NCI-H146 treated with DMSO at 0.1 percent for 48 hours (cell line): ENCODE results near the gene BFSP2.
"Not testable (repeated sequence)": the region's sequence is repeated elsewhere in the genome, so short reads cannot be mapped to it uniquely, and the experiment has no call there.

Source experiments
- DNase-seq: peaks from one replicate; lab custom pipeline; 2025; ENCODE audit not compliant: unreplicated experiment; lab: John Stamatoyannopoulos, UW

Gene BFSP2

DNA sequence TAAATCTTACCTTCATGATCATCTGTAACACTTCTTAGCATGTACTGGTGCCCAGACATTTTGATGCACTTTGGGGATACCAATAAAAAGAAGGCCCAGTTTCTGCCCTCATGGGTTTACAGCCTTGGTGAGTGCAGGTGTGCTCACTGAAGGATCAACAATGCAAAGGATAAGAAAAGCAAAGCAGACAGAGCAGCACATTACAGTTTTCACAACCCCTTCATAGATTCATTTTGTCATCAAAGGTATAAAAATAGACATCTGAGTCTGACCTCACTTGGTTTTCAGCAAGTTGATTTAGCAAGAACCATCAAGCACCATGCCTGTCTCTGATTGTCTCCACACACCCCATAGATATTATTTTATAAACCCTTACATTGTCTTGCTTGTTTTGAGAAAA lies 77.6 kb downstream of the BFSP2 start:
- no peak for DNase-seq

- DNase-seq: peak; percentile 89
Observed at GRCh38 chr3:133478624-133479023, 78.8 kb downstream of the BFSP2 start.

DNA sequence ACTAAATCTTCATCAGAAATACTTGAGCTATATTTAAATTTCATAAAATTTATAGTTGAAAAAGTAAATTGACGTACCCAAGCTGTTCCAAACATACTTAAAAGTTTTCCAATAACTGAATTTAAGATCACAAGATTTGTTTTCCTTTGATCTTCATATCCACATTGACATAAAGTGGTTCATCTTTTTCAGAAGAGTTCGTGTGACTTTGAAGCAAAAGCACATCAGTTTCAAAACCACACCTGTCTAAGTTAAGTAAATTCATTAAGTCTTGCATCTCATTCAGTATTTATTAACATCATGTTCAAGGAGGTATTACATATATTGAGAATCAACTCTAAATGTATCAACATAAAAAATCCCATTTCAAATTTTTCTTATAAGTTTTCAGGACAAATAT lies 79.5 kb downstream of the BFSP2 start:
- no peak for DNase-seq

GRCh38 chr3:133479895-133480669 lies 80.2 kb downstream of the BFSP2 start:
- DNase-seq: no peak

GRCh38 chr3:133482474-133482873 lies 82.6 kb downstream of the BFSP2 start:
- DNase-seq: not testable (repeated sequence)

- no peak for DNase-seq
Observed at GRCh38 chr3:133486658-133487057, 86.8 kb downstream of the BFSP2 start.

DNA sequence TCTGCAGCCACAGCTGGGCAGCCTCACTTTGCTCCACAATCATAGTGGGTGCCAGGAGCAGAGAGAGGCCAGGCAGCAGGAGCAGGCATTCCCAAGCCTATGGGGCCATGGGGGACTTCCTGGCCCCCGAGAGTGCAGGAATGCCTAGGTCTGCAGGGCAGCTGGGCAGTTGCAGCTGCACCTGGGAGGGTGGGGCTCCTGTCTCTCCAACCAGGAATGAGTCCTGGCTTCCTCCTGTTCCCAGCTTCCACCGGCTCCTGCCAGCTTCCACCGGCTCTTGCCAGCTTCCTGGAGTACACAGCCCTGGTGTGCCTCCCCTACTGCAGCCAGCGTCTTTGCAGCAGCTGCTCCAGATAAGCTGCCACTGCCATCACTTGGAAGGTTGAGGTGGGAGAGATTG lies 87.3 kb downstream of the BFSP2 start:
- no peak for DNase-seq

DNA sequence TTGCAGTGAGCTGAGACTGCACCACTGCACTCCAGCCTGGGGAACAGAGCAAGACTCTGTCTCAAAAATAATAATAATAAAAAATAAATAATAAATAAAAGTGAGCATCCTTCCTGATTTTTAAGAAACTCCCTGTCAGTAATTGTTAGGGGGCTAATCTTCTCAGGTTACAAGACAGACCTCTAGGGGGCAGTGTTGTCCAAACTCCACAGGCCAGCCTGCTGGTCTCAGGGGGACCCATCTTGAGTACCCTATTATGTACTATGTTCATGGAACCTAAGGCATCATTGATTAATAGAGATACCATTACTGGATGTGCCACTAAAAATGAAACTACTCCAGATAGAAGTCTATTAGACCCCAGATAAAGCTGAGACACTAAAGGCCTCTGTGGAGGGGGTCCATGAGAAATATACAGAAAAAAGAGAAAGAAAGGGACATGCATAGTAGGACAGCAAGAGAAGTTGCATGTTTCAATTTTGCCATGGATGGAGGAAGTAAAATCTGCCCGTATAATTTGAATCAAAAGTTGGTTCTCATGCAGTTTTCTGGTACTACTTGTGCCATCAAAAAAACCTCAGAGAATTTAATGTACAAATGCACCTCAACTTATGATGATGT lies 88.2 kb downstream of the BFSP2 start:
- no peak for DNase-seq

GRCh38 chr3:133488785-133489367 lies 89.0 kb downstream of the BFSP2 start:
- DNase-seq: no peak

- no peak for DNase-seq
Observed at GRCh38 chr3:133489466-133490085, 89.7 kb downstream of the BFSP2 start.

GRCh38 chr3:133490468-133491351 lies 90.9 kb downstream of the BFSP2 start:
- no peak for DNase-seq

DNA sequence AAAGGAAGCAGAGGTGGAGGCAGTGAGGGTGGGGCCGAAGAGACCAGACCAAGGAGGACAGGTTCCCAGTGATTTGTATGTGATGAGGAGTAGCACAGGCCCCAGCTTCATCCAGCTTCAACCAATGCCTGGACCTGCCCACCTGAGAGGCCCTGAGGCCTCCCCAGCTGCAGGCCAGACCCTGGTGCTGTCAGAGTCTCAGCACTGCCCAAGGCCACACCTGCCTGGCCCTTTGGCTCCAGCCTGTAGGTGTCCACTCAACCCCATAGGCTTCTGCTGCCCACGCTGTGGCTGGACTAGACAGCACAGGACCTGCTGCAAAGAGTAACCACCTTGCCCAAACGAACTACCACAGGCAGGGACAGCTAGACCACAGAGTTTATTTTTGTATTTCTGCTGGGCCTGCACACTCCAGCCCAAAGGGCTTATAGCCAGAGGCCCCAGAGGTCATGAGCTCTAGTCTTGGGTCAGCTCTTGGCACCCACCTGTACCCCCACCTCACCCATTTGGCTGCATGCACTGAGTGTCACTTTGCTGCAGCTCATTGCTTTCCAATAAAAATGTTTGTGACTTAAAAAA lies 91.7 kb downstream of the BFSP2 start:
- no peak for DNase-seq

DNA sequence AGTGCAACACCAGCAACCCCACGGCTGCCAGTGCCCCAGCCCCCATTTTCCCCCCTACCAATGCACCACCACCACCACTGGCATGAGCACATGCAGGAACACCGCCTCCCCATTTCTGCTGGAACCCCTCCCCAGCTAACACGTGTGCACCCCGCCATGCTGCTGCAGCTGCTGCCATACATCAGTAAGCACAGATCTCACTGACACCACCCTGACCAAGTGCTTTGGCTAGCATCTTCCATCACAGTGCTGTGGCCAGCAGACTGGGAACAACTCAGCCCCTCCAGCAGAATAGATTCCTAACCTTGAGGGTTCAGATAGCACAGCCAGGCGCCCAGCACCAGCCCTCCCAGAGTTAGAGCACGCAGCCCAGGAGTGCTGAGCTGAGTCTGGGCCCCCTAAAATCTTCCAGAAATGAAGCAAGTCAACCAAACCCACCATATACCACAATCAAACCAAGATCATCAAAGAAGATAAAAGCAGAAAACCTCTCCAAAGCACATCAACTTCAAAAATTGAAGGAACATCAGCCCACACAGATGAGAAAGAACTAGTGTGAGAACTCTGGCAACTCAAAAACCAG lies 92.4 kb downstream of the BFSP2 start:
- DNase-seq: no peak

GRCh38 chr3:133494469-133494868 lies 94.6 kb downstream of the BFSP2 start:
- no peak for DNase-seq

DNA sequence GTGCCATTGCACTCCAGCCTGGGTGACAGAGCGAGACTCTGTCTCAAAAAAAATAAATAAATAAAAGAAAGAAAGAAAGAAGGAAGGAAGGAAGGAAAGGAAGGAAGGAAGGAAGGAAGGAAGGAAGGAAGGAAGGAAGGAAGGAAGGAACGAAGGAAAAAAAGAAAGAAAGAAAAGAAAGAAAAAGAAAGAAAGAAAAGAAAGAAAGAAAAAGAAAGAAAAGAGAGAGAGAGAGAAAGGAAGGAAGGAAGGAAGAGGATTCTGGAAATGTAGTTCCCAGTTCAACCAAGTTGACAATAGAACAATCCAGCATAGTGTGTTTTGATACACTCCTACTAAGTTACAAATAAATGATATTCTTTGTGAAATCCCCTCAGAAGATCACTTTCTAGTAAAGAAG lies 102.7 kb downstream of the BFSP2 start:
- not testable (repeated sequence) for DNase-seq

- no peak for DNase-seq
Observed at GRCh38 chr3:133503409-133503808, 103.6 kb downstream of the BFSP2 start.

GRCh38 chr3:133504736-133505135 lies 104.9 kb downstream of the BFSP2 start:
- DNase-seq: no peak

GRCh38 chr3:133505813-133506212 lies 106.0 kb downstream of the BFSP2 start:
- no peak for DNase-seq

GRCh38 chr3:133506215-133506901 lies 106.5 kb downstream of the BFSP2 start:
- DNase-seq: no peak

DNA sequence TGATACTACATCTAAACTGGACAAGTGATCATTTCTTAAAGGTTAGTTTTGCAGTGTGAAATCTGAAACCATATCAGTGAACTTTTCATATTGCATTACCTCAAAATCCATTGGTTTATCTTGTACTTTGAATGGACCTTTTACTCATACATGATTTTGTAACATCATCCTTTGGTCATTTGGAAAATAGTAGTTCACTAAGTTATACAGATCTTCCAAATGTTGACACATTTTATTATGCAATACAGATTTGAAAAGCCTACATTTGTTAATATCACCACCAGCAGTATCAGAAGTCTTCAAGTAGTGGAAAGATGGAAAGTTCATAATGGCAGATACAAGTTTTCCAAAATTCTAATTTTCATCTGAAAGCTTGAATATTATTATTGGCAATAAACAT lies 109.6 kb downstream of the BFSP2 start:
- no peak for DNase-seq
